Measurements from ENCODE around the gene NGEF. TPM values are rescaled to one million over a fixed set of nuclear protein-coding genes. Genes with fewer than 3 reads are reported as not detected.

NGEF gene
- polyA plus RNA-seq, 1 of the 3 experiments (the other 2 are of a cell fraction) = 1.4 TPM

DNA sequence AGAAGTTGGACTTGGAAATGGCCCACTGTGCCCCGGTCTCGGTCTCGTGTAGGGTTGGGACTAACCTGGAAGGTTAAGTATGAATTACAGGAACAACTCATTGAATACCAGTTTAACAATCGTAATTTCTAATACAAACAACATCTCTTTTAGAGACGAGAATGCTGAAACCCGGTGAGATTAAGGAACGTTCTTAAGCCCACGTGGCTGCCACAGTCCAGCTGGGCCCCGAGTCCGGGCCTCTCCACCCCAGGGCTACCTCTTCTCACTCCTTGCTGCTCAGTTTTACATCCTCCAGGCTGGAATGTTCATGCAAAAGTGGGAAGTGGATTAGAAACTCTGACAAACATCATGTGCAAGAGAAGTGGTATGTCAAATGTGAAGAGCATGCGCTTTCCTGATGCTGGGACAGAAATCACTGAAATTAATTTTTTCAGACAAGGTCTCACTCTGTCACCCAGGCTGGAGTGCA is 29.4 kb downstream of the NGEF start:
- no peak for DNase-seq
- no peak overlapping the region for H3K9ac ChIP-seq
- ChIA-PET CTCF (no interaction called here), POLR2A (no interaction called here)
- no peaks in the 10 kb centered on the region for H3K79me2 ChIP-seq (ENCODE audit: insufficient read depth)
- 80% methylated on average over 11 of the region's 11 CpGs for WGBS (ENCODE audit: low lambda C conversion rate)
- no peaks in the 10 kb centered on the region for H3K27me3 ChIP-seq (ENCODE audit: insufficient read depth)
- no peaks in the 10 kb centered on the region for H3K9me3 ChIP-seq
- no peaks in the 10 kb centered on the region for H3K36me3 ChIP-seq (replicated peaks in 1 of 2; ENCODE audit: control insufficient read depth in 1 of 2, insufficient read depth in 2 of 2, low read length in 1 of 2)
- no peak for TF ChIP-seq TEAD4 (IDR thresholded peaks at IDR 0.05; ENCODE audit: borderline replicate concordance, insufficient read depth)
- no peak for TF ChIP-seq GABPA (IDR thresholded peaks at IDR 0.05; ENCODE audit: low read depth)
- H3F3A ChIP-seq (replicated peaks; ENCODE audit: insufficient read depth) = peaks cover 9% of the 10 kb centered on the region
- H3K9me2 ChIP-seq = no peaks in the 10 kb centered on the region
- H4K20me1 ChIP-seq (ENCODE audit: insufficient read depth) = no peaks in the 10 kb centered on the region
- no peak overlapping the region for H3K4me2 ChIP-seq
- no peak overlapping the region for H3K4me3 ChIP-seq (ENCODE audit: low read depth in 2 of 2, low read length in 1 of 2)
- H3K27ac ChIP-seq (ENCODE audit: low read depth in 2 of 2, low read length in 1 of 2) = no peak overlapping the region
- peaks cover 0 to 13% of the 10 kb centered on the region in 2 experiments; a peak in 1 of 4 replicates for H3K4me1 ChIP-seq (ENCODE audit: control insufficient read depth in 1 of 2, insufficient read depth in 2 of 2, low read depth in 1 of 2, low read length in 1 of 2)
- no peak overlapping the region for H2AFZ ChIP-seq (ENCODE audit: low read depth)

DNA sequence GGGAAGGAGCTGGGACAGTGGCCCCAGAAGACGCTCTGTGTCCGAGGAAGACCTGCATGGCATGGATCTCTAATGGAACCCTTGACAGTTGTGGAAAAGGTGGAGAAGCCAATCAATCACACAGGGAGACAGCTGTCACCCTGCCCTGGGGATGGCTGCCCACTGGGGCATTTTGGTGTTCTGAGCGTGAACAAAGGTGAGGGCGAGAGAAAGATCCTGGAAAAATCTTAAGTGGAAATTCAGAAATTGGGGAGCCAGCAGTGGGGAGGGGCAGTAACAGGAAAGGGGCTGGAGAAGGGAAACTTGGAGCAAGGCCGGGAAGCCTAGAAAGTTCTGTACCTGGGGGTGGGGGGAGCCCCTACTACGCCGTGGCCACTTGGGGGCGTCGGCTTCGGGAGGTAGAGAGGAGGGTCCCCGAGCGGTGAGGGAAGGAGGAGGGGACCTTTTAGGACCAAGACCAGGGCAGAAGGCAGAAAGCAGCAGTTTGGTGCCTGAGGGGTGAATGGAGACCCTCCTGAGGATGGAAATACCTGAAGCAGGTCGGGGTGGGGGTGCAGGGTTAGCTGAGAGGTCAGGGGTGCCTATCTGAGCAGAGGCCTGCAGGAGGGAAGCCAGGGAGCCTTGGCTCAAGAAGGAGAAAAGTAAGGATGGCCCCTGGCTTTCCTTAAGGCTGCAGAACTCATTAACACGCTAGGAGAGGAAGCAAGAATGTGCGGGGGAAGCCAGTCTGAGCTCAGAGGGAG is 30.0 kb downstream of the NGEF start:
- H3K4me1 ChIP-seq (ENCODE audit: control insufficient read depth in 1 of 2, insufficient read depth in 2 of 2, low read depth in 1 of 2, low read length in 1 of 2) = peaks cover 0 to 13% of the 10 kb centered on the region in 2 experiments; a peak in 1 of 4 replicates
- H2AFZ ChIP-seq (ENCODE audit: low read depth) = no peak overlapping the region
- POLR2A ChIA-PET = no interaction called here
- no peak overlapping the region for H3K4me2 ChIP-seq
- H3K27ac ChIP-seq (ENCODE audit: low read depth in 2 of 2, low read length in 1 of 2) = no peak overlapping the region
- TF ChIP-seq, protein P1, sequence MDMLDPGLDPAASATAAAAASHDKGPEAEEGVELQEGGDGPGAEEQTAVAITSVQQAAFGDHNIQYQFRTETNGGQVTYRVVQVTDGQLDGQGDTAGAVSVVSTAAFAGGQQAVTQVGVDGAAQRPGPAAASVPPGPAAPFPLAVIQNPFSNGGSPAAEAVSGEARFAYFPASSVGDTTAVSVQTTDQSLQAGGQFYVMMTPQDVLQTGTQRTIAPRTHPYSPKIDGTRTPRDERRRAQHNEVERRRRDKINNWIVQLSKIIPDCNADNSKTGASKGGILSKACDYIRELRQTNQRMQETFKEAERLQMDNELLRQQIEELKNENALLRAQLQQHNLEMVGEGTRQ (IDR thresholded peaks at IDR 0.05; ENCODE audit: borderline replicate concordance, low read depth, low read length) = no peak
- TF ChIP-seq, protein P2, sequence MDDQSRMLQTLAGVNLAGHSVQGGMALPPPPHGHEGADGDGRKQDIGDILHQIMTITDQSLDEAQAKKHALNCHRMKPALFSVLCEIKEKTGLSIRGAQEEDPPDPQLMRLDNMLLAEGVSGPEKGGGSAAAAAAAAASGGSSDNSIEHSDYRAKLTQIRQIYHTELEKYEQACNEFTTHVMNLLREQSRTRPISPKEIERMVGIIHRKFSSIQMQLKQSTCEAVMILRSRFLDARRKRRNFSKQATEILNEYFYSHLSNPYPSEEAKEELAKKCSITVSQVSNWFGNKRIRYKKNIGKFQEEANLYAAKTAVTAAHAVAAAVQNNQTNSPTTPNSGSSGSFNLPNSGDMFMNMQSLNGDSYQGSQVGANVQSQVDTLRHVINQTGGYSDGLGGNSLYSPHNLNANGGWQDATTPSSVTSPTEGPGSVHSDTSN (IDR thresholded peaks at IDR 0.05) = no peak
- TF ChIP-seq JUND (IDR thresholded peaks at IDR 0.05) (no peak), NRF1 (IDR thresholded peaks at IDR 0.05; ENCODE audit: low read depth, low read length) (no peak), TEAD4 (IDR thresholded peaks at IDR 0.05; ENCODE audit: borderline replicate concordance, insufficient read depth) (no peak), TCF12 (IDR thresholded peaks at IDR 0.05) (no peak), POLR2AphosphoS5 (IDR thresholded peaks at IDR 0.05; ENCODE audit: low read depth, low read length) (no peak), MXI1 (IDR thresholded peaks at IDR 0.05; ENCODE audit: low read depth, low read length) (no peak), MEF2A (IDR thresholded peaks at IDR 0.05; ENCODE audit: borderline replicate concordance, low read depth) (no peak), CHD2 (IDR thresholded peaks at IDR 0.05; ENCODE audit: low read length, partially characterized antibody) (no peak), EZH2phosphoT487 (IDR thresholded peaks at IDR 0.05; ENCODE audit: borderline replicate concordance, low read depth) (no peak)
- TF ChIP-seq, protein P3, sequence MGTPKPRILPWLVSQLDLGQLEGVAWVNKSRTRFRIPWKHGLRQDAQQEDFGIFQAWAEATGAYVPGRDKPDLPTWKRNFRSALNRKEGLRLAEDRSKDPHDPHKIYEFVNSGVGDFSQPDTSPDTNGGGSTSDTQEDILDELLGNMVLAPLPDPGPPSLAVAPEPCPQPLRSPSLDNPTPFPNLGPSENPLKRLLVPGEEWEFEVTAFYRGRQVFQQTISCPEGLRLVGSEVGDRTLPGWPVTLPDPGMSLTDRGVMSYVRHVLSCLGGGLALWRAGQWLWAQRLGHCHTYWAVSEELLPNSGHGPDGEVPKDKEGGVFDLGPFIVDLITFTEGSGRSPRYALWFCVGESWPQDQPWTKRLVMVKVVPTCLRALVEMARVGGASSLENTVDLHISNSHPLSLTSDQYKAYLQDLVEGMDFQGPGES (IDR thresholded peaks at IDR 0.05; ENCODE audit: low read depth, low read length) = no peak
- TF ChIP-seq, protein P4, sequence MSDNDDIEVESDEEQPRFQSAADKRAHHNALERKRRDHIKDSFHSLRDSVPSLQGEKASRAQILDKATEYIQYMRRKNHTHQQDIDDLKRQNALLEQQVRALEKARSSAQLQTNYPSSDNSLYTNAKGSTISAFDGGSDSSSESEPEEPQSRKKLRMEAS (IDR thresholded peaks at IDR 0.05; ENCODE audit: low read depth) = no peak
- TF ChIP-seq, protein P5, sequence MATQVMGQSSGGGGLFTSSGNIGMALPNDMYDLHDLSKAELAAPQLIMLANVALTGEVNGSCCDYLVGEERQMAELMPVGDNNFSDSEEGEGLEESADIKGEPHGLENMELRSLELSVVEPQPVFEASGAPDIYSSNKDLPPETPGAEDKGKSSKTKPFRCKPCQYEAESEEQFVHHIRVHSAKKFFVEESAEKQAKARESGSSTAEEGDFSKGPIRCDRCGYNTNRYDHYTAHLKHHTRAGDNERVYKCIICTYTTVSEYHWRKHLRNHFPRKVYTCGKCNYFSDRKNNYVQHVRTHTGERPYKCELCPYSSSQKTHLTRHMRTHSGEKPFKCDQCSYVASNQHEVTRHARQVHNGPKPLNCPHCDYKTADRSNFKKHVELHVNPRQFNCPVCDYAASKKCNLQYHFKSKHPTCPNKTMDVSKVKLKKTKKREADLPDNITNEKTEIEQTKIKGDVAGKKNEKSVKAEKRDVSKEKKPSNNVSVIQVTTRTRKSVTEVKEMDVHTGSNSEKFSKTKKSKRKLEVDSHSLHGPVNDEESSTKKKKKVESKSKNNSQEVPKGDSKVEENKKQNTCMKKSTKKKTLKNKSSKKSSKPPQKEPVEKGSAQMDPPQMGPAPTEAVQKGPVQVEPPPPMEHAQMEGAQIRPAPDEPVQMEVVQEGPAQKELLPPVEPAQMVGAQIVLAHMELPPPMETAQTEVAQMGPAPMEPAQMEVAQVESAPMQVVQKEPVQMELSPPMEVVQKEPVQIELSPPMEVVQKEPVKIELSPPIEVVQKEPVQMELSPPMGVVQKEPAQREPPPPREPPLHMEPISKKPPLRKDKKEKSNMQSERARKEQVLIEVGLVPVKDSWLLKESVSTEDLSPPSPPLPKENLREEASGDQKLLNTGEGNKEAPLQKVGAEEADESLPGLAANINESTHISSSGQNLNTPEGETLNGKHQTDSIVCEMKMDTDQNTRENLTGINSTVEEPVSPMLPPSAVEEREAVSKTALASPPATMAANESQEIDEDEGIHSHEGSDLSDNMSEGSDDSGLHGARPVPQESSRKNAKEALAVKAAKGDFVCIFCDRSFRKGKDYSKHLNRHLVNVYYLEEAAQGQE (IDR thresholded peaks at IDR 0.05; ENCODE audit: low read depth, low read length) = no peak
- no peaks in the 10 kb centered on the region for H3K79me2 ChIP-seq (ENCODE audit: insufficient read depth)
- peaks cover 3% of the 10 kb centered on the region for H3F3A ChIP-seq (replicated peaks; ENCODE audit: insufficient read depth)
- no peak for DNase-seq
- WGBS (ENCODE audit: low lambda C conversion rate) = 65% methylated on average over 15 of the region's 15 CpGs
- no peak overlapping the region for H3K9ac ChIP-seq
- no peaks in the 10 kb centered on the region for H4K20me1 ChIP-seq (ENCODE audit: insufficient read depth)
- H3K4me3 ChIP-seq (ENCODE audit: low read depth in 2 of 2, low read length in 1 of 2) = no peak overlapping the region
- no peaks in the 10 kb centered on the region for H3K27me3 ChIP-seq (ENCODE audit: insufficient read depth)
- no peaks in the 10 kb centered on the region for H3K9me3 ChIP-seq
- CTCF ChIA-PET = interaction anchor here (0.7 kb wide), 1 partner anchor 1721 kb away, joined by 3 read pairs; no protein-coding TSS in a partner anchor
- no peaks in the 10 kb centered on the region for H3K36me3 ChIP-seq (replicated peaks in 1 of 2; ENCODE audit: control insufficient read depth in 1 of 2, insufficient read depth in 2 of 2, low read length in 1 of 2)
- H3K9me2 ChIP-seq = no peaks in the 10 kb centered on the region
